Activated CD4-positive, alpha-beta T cell treated with anti-CD3 and anti-CD28 coated beads for 24 hours (primary cell): Measurements from ENCODE around the gene NCAM1.

Experiments
- DNase-seq, 2 donors: peaks; one replicate each; pipeline ENCODE4 v3.0.0-alpha.2; 2020; ENCODE audit warnings: low read depth in 2 of 2

NCAM1 gene

GRCh38 chr11:113085446-113085845 lies 124.2 kb downstream of the NCAM1 start:
- no peak for DNase-seq

GRCh38 chr11:113087706-113088105 lies 126.5 kb downstream of the NCAM1 start:
- no peak for DNase-seq

GRCh38 chr11:113090716-113091480 lies 129.7 kb downstream of the NCAM1 start:
- no peak for DNase-seq

GRCh38 chr11:113091481-113091780 lies 130.2 kb downstream of the NCAM1 start:
- DNase-seq: no peak

GRCh38 chr11:113096648-113097047 lies 135.4 kb downstream of the NCAM1 start:
- no peak for DNase-seq

- no peak for DNase-seq
Measured at GRCh38 chr11:113103932-113104690, 142.9 kb downstream of the NCAM1 start.

GRCh38 chr11:113104691-113105251 lies 143.6 kb downstream of the NCAM1 start:
- DNase-seq: no peak

- no peak for DNase-seq
Measured at GRCh38 chr11:113105592-113105991, 144.4 kb downstream of the NCAM1 start.

GRCh38 chr11:113106507-113106906 lies 145.3 kb downstream of the NCAM1 start:
- DNase-seq: no peak

GRCh38 chr11:113110046-113110445 lies 148.8 kb downstream of the NCAM1 start:
- no peak for DNase-seq

GRCh38 chr11:113111156-113111555 lies 149.9 kb downstream of the NCAM1 start:
- no peak for DNase-seq

- DNase-seq: no peak
Measured at GRCh38 chr11:113112307-113112706, 151.1 kb downstream of the NCAM1 start.

GRCh38 chr11:113113801-113114704 lies 152.8 kb downstream of the NCAM1 start:
- no peak for DNase-seq

- no peak for DNase-seq
Measured at GRCh38 chr11:113114705-113115027, 153.4 kb downstream of the NCAM1 start.

- no peak for DNase-seq
Measured at GRCh38 chr11:113118104-113118503, 156.9 kb downstream of the NCAM1 start.

GRCh38 chr11:113119074-113119473 lies 157.9 kb downstream of the NCAM1 start:
- no peak for DNase-seq

- DNase-seq: no peak
Measured at GRCh38 chr11:113119966-113120736, 158.9 kb downstream of the NCAM1 start.

GRCh38 chr11:113121746-113122145 lies 160.5 kb downstream of the NCAM1 start:
- no peak for DNase-seq

- DNase-seq: no peak
Measured at GRCh38 chr11:113124006-113124405, 162.8 kb downstream of the NCAM1 start.

GRCh38 chr11:113124578-113124977 lies 163.4 kb downstream of the NCAM1 start:
- no peak for DNase-seq

GRCh38 chr11:113129261-113129992 lies 168.2 kb downstream of the NCAM1 start:
- DNase-seq: no peak
